GM12872 (cell line): ENCODE results near the gene CCDC30.

Experiments used
- CTCF ChIP-seq: IDR thresholded peaks from 3 replicates; pipeline ENCODE4 v1.5.1; 2011; ENCODE audit warnings: low read depth, mild to moderate bottlenecking, low read length, moderate library complexity; ENCODE audit not compliant: insufficient read depth

The CCDC30 gene

GRCh38 chr1:42431514-42431913, 31.6 kb upstream of the CCDC30 start:
- no peak for TF ChIP-seq CTCF

- TF ChIP-seq CTCF: no peak
Measured at GRCh38 chr1:42432714-42433113, 30.4 kb upstream of the CCDC30 start.

GRCh38 chr1:42433369-42433768, 29.7 kb upstream of the CCDC30 start:
- TF ChIP-seq CTCF: no peak

- no peak for TF ChIP-seq CTCF
Measured at GRCh38 chr1:42434340-42434739, 28.7 kb upstream of the CCDC30 start.

GRCh38 chr1:42439940-42440339, 23.1 kb upstream of the CCDC30 start:
- no peak for TF ChIP-seq CTCF

DNA sequence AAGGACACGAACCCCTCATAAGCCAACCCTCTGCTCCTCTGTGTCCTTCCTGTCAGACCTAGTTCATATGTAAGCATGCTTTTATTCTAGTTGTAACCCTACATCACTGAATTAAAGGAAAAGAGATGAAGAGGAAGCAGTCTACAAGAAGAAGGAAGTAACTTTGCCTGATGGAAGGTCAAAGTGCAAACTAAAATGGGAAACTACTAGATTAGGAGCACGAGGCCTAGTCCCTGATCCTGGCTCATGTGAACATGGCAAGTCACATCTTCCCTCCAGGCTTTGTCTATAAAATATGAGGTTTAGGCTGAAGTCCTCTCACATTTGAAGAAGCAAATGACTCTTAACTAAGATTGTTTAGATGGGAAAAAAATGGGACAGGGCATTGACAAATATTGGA, 20.4 kb upstream of the CCDC30 start:
- no peak for TF ChIP-seq CTCF

DNA sequence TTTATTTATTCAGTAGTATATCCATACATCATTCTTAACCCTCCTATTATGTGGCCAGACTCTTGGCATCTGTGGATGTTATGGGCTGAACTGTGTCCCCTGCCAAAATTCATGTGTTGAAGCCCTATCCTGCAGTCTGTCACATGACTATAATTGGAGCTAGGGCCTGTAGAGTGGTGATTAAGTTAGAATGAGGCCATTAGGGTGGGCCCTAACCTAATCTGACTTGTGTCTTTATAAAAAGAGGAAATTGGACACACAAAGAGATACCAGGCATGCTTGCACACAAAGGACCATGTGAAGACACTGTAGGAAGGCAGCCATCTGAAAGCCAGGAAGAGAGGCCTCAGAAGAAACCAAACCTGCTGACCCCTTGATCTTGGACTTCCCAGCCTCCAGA, 13.8 kb upstream of the CCDC30 start:
- TF ChIP-seq CTCF: no peak

DNA sequence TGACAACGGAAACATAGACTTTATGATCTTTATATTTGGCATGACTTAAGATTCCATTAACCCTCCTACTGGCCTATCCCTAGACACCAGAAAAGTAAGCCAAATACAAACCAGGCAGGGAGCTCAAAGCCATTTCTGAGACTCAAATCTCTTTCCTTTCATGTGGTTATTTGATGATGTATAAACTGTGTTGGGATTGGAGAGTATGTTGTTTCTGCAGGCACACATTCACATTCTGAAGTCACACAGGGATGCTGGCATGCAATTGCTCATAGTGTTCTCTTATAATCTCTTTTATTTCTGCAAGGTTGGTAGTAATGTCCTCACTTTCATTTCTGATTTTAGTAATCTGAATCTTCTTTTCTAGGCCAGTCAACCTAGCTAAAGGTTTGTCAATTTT, 13.0 kb upstream of the CCDC30 start:
- no peak for TF ChIP-seq CTCF
